Naive thymus-derived CD4-positive, alpha-beta T cell (primary cell): Measurements from ENCODE around the gene RPL19. TPM values are rescaled to one million over a fixed set of nuclear protein-coding genes. Genes with fewer than 3 reads are reported as not detected.

Experiments
- ATAC-seq: fragments of 150-1000 bp; cut with Tn5 transposase; 2 replicates; pipeline ENCODE4 v1.10.0; 2021; ENCODE audit warnings: mild to moderate bottlenecking, moderate library complexity
- CTCF ChIA-PET: fragments of 350-600 bp; sonication (Branson Sonifier 250); formaldehyde crosslinking; loops from one replicate; lab custom pipeline; 2021; ENCODE audit warnings: antibody characterized with exemption; lab: Charles Lee
- POLR2A ChIA-PET: fragments of 350-600 bp; sonication (Branson Sonifier 250); formaldehyde crosslinking; loops from one replicate; lab custom pipeline; 2021; ENCODE audit warnings: antibody characterized with exemption, inconsistent platforms; lab: Charles Lee
- DNase-seq, 9 donors: peaks; one replicate each; pipeline versions ENCODE4 v3.0.0 to v3.0.0-alpha.2; 2020 to 2022; ENCODE audit warnings: mixed read lengths in 1 of 9
- H3K27ac ChIP-seq: one replicate; pipeline ENCODE4 v1.7.0; 2013; ENCODE audit warnings: mild to moderate bottlenecking, low read depth, low read length, moderate library complexity
- H3K27me3 ChIP-seq, 2 donors: one replicate each; pipeline ENCODE4 v1.7.0; 2013; ENCODE audit warnings: low read length in 2 of 2, mild to moderate bottlenecking in 2 of 2, moderate library complexity in 2 of 2; ENCODE audit not compliant: control insufficient read depth in 2 of 2, insufficient read depth in 2 of 2
- H3K36me3 ChIP-seq, 3 experiments: 1 replicate in 2 of 3; 2 replicates in 1 of 3; pipeline ENCODE4 v1.7.0; 2013; ENCODE audit warnings: low read length in 3 of 3, mild to moderate bottlenecking in 3 of 3, moderate library complexity in 1 of 3; ENCODE audit not compliant: insufficient read depth in 3 of 3, control insufficient read depth in 2 of 3
- H3K4me1 ChIP-seq, 2 donors: one replicate each; pipeline ENCODE4 v1.7.0; 2013; ENCODE audit warnings: low read length in 2 of 2, mild to moderate bottlenecking in 2 of 2, moderate library complexity in 1 of 2; ENCODE audit not compliant: control insufficient read depth in 2 of 2, insufficient read depth in 2 of 2
- H3K4me3 ChIP-seq: 2 replicates; pipeline ENCODE4 v1.7.0; 2013; ENCODE audit warnings: mild to moderate bottlenecking, low read length
- H3K9me3 ChIP-seq, 3 experiments: 1 replicate in 2 of 3; 2 replicates in 1 of 3; pipeline ENCODE4 v1.7.0; 2013; ENCODE audit warnings: low read length in 3 of 3; ENCODE audit not compliant: control insufficient read depth in 2 of 3
- H3K27ac Mint-ChIP-seq, 9 donors: one replicate each; pipeline ENCODE4 v1.8.0; 2020 to 2022; ENCODE audit warnings: mixed read lengths in 9 of 9, mild to moderate bottlenecking in 8 of 9, moderate library complexity in 5 of 9, inconsistent platforms in 2 of 9
- H3K27me3 Mint-ChIP-seq, 5 donors: one replicate each; pipeline ENCODE4 v1.8.0; 2021 to 2022; ENCODE audit warnings: mixed read lengths in 5 of 5, mild to moderate bottlenecking in 1 of 5
- H3K36me3 Mint-ChIP-seq, 5 donors: one replicate each; pipeline ENCODE4 v1.8.0; 2020 to 2022; ENCODE audit warnings: mixed read lengths in 5 of 5, mild to moderate bottlenecking in 3 of 5, inconsistent platforms in 1 of 5
- H3K4me1 Mint-ChIP-seq, 7 donors: one replicate each; pipeline ENCODE4 v1.8.0; 2020 to 2022; ENCODE audit warnings: mixed read lengths in 7 of 7, mild to moderate bottlenecking in 3 of 7, inconsistent platforms in 1 of 7
- H3K4me3 Mint-ChIP-seq, 10 donors: one replicate each; pipeline ENCODE4 v1.8.0; 2020 to 2022; ENCODE audit warnings: mild to moderate bottlenecking in 10 of 10, mixed read lengths in 10 of 10, moderate library complexity in 6 of 10, inconsistent platforms in 2 of 10
- H3K9me3 Mint-ChIP-seq, 11 donors: one replicate each; pipeline ENCODE4 v1.8.0; 2020 to 2022; ENCODE audit warnings: mixed read lengths in 11 of 11, mild to moderate bottlenecking in 4 of 11, inconsistent platforms in 1 of 11, moderate library complexity in 1 of 11
- intact Hi-C, 2 donors: fragments of 100-400 bp; cut with micrococcal nuclease; formaldehyde crosslinking; loops; one replicate each; pipeline ENCODE4 v1.15.1; 2023
- polyA plus RNA-seq, 2 donors: library from polyadenylated mRNA; unstranded; fragments of 300-500 nt; fragmentation: Illumina TruSeq; gene quantifications; one replicate each; pipeline ENCODE4 v1.2.3, GENCODE V29; 2021
- total RNA-seq, 6 experiments: library from RNA in 5 of 6; stranded (reverse) in 5 of 6; gene quantifications; 1 replicate in 5 of 6; 2 replicates in 1 of 6; pipeline ENCODE4 v1.2.3 and lab custom pipeline; 2021 to 2026

Gene RPL19
- total and polyA plus RNA-seq, 7 experiments from 2014 or later, result 1,932 to 4,957 (median 3,802) TPM

DNA sequence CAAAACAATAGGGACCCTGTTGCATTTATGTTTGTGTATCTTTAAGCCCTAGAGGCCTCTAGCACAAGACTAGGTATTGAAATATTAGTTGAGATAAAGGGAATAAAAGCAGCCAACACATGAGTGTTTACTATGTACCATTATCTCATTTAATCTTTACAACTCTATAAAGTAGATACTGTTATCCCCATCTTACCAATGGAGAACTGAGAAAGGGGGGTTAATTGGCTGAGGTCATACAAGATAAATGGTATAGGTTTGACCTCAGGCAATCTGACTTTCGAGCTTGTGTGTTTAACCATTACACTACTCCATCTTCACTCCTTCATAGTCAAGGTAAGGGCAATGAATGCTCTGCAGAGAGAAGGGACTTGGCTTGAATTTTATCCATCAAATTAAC, 51.9 kb downstream of the RPL19 start:
- Histone ChIP-seq H3K36me3 (peaks cover 0 to 24% (median 4%) of the 10 kb centered on the region in 3 experiments), H3K27ac (no peak overlapping the region), H3K4me3 (no peak overlapping the region), H3K27me3 (no peaks in the 10 kb centered on the region), H3K9me3 (no peaks in the 10 kb centered on the region), H3K4me1 (no peaks in the 10 kb centered on the region)
- H3K27me3 Mint-ChIP-seq, result no peaks in the 10 kb centered on the region
- intact Hi-C loops, result no loop called here
- POLR2A ChIA-PET, result interaction anchor here (0.6 kb wide), 1 partner anchor 235 kb away, joined by 3 read pairs; no protein-coding TSS in a partner anchor
- no peak overlapping the region for H3K4me3 Mint-ChIP-seq
- no peak overlapping the region for H3K27ac Mint-ChIP-seq
- no peaks in the 10 kb centered on the region for H3K4me1 Mint-ChIP-seq
- CTCF ChIA-PET, result interaction anchor here (0.5 to 1.1 kb wide), 2 partner anchors 8 to 643 kb away, joined by 3 to 5 read pairs; no protein-coding TSS in a partner anchor
- ATAC-seq (no peak), DNase-seq (no peak)
- H3K9me3 Mint-ChIP-seq, result peaks cover 0 to 1% (median 0%) of the 10 kb centered on the region in 11 donors
- peaks cover 3 to 19% (median 13%) of the 10 kb centered on the region in 5 donors for H3K36me3 Mint-ChIP-seq

DNA sequence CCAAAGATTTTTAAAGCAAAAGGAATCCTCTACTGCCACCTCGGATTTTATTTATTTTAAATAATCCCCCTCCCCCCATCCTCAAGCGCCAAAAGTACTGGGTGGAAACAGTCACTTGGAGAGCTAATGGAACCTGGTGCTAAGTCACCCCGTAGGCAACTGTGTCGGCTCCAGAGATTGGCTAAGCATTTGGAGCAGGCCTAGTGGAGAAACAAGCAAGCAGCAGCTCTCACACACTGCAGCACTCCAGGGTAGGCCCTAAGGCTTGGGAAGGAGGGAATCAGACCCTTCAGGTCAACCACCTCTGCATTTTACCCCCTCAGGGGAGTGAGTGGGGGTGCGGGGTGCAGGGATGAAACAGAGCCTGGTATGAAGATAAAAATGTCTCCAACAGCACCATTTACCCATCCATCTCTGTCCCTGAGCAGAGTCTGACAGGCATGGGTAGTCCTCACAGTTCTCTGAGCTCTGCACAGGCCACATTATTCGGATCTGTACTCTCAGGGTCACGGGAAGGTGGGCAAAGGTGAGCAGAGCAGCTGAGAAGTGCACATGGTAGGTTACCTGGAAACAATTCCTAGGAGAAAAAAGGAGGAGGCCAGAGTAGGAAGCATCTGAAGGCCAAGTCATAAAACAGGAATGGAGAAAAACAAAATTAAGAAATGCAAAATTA, 52.8 kb downstream of the RPL19 start:
- Mint-ChIP-seq H3K27me3 (no peaks in the 10 kb centered on the region), H3K9me3 (peaks cover 0 to 1% (median 0%) of the 10 kb centered on the region in 11 donors), H3K36me3 (peaks cover 3 to 27% (median 17%) of the 10 kb centered on the region in 5 donors), H3K4me3 (no peak overlapping the region), H3K27ac (peak overlapping the region in 1 of 9 donors; percentile 49), H3K4me1 (no peaks in the 10 kb centered on the region)
- intact Hi-C loops, result no loop called here
- Histone ChIP-seq H3K9me3 (no peaks in the 10 kb centered on the region), H3K4me1 (no peaks in the 10 kb centered on the region), H3K27me3 (no peaks in the 10 kb centered on the region), H3K4me3 (no peak overlapping the region), H3K27ac (no peak overlapping the region), H3K36me3 (peaks cover 0 to 31% (median 4%) of the 10 kb centered on the region in 3 experiments)
- ATAC-seq, result no peak
- DNase-seq, result no peak
- POLR2A ChIA-PET, result interaction anchor here (0.6 kb wide), 1 partner anchor 236 kb away, joined by 3 read pairs; no protein-coding TSS in a partner anchor
- CTCF ChIA-PET, result interaction anchor here (1.1 kb wide), 1 partner anchor 9 kb away, joined by 5 read pairs; no protein-coding TSS in a partner anchor

Other genes starting within 250 kb of the RPL19 start
- gene FBXO47, start 232.9 kb upstream of the RPL19 start, total RNA-seq, result not detected
- gene FBXO47, start 232.9 kb upstream of the RPL19 start, polyA plus RNA-seq, result not detected
- gene PLXDC1, start 48.6 kb upstream of the RPL19 start, total RNA-seq, result 10 to 100 TPM in 4 of 5 experiments, 1 to 10 TPM in 1; 2.3 to 55.7 (median 31.8) TPM
- 10 to 100 TPM; 19.3 to 22.5 TPM for gene PLXDC1, start 48.6 kb upstream of the RPL19 start, polyA plus RNA-seq
- gene ARL5C, start 34.1 kb upstream of the RPL19 start, total RNA-seq, result under 1 TPM in 2 of 5 experiments, not detected in 3; 0.34 to 0.78 TPM
- under 1 TPM in 1 of 2 donors, not detected in 1; 0.15 TPM for gene ARL5C, start 34.1 kb upstream of the RPL19 start, polyA plus RNA-seq
- 10 to 100 TPM; 10.7 to 22.0 (median 12.8) TPM for gene CACNB1, start 2.6 kb upstream of the RPL19 start, total RNA-seq
- 1 to 10 TPM in 1 of 2 donors, under 1 TPM in 1; 0.39 to 1.9 TPM for gene CACNB1, start 2.6 kb upstream of the RPL19 start, polyA plus RNA-seq
- gene STAC2, start 25.7 kb downstream of the RPL19 start, total RNA-seq, result not detected
- gene STAC2, start 25.7 kb downstream of the RPL19 start, polyA plus RNA-seq, result not detected
- gene FBXL20, start 201.3 kb downstream of the RPL19 start, total RNA-seq, result 10 to 100 TPM; 17.6 to 35.0 (median 26.1) TPM
- gene FBXL20, start 201.3 kb downstream of the RPL19 start, polyA plus RNA-seq, result 1 to 10 TPM; 3.8 to 4.5 TPM